GM19351 (cell line): Measurements from ENCODE around the gene GJC2.

Experiments used
- ATAC-seq: cut with Tn5 transposase; IDR thresholded peaks from one replicate; pipeline ENCODE4 v1.9.1; 2021; ENCODE audit warnings: mild to moderate bottlenecking, moderate library complexity; ENCODE audit not compliant: unreplicated experiment

GJC2 gene

DNA sequence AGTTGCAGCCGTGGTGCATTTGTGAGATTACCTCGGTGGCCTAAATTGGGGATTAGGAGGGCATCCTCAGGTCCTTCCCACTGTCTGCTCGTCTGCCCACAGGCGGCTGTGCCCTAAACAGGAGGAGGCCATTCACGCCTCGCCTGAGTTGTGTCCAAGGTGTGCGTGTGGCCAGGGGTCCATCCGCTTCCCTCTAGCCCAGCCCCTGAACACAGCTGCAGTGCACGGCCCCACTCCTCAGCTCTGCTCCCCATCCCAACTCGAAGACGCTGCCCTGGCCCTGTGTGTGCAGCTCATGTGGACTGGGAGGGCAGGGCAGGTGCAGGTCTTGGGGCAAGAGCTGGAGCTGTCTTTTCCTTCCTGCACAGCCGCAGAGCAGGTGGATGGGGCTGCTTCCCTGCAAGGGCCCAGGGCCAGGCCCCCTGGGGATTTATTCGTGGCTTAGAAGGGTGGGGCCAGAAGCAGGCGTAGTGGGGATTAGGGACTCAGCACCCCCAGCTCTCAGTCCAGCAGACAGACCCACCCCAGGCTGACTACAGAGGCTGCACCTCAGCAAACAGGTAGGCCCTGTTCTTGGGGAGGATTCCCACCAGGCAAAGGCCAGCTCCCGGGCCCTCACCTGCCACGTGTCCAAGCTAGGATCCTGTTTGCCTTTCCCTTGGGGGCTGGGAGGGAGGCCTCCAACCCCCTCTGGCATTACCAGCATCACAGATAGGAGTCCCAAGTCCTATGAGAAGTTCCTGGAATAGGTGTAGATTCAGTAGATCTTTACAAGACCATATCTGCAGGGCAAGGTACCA, 5.3 kb upstream of the GJC2 start:
- no peak for ATAC-seq

DNA sequence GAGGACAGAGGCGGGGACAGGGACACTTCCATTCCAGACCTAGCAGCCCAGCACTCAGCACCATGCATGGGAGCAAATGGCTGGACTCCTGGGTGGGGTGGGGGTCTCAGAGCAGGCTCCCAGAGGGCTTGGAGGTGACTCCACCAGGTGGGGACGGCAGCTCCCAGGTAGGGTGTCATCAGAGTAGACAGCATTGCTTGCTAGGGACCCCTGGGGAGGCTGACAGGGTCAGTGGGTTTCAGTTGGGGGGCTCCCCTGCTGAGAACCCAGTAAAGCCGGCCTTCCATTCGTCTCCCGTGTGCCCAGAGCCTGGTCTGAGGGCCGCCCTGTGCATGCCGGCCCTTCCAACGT, 4.8 kb upstream of the GJC2 start:
- no peak for ATAC-seq

DNA sequence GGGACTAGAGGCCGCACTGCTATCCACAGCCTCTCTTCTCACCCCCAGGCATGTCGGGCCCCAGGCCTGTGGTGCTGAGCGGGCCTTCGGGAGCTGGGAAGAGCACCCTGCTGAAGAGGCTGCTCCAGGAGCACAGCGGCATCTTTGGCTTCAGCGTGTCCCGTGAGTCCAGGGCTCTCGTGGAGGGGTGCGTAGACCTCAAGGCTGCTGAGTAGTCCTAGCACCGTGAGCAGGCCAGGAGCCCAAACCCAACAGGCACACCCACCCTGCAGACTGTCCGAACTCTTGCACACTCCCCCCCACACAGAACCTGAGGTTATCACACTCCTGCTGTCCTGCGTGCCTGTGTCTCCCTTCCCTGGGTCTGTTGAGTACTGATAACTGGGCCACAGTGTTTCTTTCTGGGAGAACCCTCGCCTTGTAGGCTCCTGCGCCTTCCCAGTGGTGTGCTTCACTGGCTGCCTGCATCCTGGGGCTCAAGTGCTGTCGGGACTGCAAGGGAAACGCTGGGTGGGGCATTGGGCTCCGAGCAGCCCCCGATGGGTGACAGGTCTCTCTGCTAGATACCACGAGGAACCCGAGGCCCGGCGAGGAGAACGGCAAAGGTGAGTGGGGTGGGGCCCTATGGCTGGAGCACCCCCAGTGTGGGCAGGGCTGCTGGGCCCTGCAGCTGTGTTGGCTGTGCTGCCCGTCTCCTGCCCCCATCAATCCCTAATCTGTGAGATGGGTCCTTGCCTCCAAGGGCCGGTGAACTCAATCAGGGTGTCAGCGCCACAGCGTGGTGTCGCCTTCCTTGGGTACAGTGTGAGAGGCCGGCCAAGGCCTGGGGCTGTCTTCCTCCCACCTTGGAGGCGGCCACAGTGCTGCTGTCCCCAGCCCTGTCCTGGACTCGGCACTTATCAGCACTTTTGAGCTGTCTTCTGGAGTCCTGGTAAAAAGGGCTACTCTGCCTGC, 4.0 kb upstream of the GJC2 start:
- no peak for ATAC-seq

DNA sequence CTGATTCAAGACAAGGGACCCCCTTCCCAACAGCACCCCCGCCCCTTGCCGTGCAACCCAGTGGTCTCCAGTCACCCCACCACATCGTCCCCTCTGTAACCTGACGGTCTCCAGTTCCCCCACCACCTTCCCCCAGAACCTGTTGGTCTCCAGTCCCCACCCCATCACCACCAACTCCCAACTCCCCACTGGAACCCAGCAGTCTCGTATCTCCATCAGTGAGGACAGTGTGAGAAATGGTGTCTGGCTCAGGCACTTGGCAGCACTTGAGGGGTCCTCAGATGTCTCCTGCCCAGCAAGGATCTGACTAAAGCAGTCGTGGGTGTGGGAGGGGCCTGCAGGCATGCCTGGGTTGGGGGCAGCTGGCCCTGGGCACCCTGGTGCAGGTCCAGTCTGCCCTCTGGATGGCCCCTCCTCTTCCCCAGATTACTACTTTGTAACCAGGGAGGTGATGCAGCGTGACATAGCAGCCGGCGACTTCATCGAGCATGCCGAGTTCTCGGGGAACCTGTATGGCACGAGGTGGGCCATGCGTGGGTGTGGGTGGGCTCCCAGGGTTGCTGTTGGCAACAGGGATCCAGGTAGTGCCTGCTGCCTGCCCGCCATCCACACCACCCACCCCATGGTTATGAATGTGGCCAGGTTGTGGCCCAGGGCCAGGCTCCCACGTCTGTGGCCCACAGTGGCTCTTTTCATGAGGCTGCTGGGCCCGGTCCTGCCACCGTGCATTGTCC, 3.1 kb upstream of the GJC2 start:
- no peak for ATAC-seq

DNA sequence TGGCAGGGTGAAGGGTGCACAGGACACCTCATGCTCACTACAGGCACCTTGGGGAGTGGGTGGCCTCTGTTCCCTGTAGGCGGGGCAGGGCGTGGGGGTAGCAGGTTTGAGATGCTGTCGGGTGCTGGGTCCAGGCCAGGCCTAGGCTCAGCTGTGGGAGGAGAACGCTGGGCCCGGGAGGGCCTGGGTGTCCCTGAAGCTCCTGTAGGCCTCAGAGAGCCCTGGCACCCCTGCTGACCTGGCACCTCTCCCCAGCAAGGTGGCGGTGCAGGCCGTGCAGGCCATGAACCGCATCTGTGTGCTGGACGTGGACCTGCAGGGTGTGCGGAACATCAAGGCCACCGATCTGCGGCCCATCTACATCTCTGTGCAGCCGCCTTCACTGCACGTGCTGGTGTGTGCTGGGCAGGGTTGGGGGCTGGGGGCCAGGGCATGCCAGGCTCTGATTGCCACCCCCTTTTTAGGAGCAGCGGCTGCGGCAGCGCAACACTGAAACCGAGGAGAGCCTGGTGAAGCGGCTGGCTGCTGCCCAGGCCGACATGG, 2.5 kb upstream of the GJC2 start:
- no peak for ATAC-seq

DNA sequence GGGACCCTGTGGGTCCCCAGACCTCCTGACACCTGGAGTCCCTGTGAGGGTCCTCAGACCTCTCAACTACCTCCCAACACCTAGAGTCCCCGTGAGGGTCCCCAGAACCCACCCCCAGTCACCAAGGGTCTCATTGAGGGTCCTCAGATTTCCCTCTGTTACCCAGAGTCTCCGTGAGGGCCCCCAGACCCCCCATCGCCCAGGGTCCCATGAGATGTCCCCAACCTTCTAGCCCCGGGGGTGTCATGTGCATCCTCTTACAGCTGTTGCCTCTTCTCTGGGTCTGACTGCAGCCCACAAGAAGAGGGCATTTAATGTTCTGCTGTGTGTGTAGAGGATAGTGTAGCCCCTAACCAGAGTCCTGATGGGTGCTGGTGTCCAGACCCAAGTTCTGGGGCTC, 2.0 kb upstream of the GJC2 start:
- no peak for ATAC-seq

DNA sequence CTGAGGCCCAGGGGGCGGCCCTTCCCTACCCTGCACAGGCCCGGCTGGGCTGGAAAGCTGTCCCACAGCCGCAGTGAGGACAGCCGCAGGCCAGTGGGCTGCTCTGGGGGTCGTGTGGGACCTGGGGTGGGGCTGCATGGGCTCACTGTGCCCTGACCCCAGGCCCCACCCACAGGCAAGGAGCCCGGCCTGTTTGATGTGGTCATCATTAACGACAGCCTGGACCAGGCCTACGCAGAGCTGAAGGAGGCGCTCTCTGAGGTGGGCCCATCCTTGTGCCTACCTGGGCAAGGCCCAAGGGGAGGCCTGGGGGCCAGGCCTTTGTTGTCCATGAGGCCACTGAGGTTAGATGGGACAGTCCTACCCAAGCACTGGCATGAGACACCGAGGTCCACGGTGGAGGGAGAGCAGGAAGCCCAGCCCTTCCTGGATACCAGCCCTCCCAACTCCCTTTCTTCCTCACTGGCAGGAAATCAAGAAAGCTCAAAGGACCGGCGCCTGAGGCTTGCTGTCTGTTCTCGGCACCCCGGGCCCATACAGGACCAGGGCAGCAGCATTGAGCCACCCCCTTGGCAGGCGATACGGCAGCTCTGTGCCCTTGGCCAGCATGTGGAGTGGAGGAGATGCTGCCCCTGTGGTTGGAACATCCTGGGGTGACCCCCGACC, 1.4 kb upstream of the GJC2 start:
- no peak for ATAC-seq

DNA sequence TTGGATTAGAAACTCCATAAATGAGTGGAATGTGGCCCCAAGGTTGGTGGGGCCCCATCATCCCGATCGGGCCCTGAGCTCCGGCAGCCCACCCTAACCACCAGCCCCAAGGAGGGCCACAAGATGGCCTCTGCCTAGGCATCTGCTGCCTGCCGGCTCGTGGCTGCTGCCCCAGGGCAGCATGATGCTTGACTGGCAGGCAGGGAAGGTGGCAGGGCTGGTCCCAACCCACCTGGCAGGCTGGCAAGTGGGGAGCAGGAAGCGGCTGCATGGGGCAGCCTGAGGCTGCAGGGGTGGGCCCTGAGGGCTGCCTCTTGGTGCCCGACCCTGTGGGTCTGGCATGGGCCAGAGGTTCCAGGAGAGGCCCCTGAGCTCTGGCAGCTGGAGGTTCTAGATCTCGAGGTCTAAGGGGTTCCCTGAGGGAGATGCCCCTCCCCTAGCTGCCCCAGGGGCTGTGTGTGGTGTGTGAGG, 760 bp upstream of the GJC2 start:
- no peak for ATAC-seq

DNA sequence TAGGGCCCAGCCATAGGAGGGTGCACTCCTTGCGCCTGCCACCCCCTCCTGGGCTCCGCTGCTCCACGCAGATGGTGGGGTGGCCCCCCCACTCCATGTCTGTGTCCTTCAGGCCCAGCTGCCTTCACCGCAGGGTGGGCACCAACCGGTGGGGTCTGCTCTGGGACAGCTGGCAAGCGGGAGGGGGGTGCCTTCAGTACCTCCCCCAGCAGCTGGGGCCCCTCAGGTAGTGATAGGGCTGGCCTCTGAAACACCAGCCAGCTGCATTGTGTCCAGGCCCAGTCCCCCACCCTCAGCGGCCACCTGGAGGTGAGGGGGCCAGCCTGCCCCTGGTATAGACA, 360 bp downstream of the GJC2 start:
- ATAC-seq: no peak

DNA sequence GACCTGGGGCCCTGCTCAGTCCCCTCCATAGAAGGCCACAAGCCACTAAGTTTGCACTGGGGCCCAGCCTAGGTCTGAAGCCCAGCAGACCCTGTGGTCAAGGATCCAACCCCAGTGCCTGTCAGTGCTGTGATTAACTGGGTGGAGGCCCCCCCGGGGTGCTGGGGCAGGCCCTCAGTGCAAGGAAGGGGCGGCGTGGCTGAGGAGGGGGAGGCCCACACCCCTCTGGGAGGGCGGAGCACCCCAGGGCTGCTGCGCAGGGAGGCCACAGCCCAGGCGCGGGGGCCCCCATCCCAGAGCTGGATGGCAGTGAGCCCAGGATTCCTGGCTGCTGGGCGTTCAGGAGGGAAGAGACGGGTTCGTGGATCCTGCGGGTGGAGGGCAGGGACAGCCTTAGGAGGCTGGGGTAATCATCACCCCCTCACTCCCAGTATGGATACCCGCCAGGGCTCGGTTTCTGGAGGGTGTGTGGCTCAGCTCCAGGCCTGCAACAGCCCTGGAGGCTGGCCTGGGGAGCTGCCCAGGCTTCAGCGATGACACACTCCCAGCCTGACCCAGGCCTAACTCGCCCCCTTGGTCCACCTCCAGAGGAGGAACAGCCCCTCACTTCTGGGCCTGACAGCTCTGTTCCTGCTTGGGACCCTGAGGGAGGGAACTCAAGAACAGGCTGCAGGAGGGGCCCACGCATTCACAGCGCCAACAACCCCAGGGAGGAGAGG, 890 bp downstream of the GJC2 start:
- no peak for ATAC-seq

DNA sequence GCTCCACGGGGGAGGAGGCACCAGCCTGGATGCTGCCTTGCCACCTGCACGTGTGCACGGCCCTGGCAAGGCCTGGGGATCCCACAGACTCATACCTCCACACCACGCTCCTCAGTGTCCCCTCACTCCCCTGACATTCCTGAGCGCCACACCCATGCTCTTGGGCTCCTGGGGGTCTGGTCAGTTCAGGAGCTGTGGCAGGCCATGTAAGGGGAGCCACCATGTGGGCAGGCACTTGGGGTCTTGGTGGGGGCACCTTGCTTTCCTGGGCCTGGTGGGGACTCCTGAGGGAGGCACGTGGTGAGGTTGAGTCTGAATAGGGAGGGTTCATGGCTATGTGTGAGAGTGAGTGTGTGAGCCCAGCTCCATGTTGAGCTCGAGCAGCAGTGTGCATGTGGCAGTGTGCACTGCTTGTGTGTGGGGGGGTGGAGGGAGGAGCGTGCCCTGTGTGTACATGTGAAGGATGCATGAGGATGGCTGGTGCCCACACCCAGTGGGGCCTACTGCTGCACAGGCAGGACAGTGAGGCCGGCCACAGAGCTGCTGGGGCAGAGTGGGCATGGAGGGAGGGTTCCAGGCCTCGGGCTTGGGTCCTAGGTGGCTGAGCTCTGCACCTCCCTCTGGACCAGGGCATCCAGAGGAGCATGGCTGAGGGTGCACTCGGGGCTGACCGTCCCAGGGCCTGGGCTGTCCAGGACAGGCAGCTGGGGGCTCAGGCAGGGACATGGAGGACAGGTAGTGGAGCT, 1.6 kb downstream of the GJC2 start:
- no peak for ATAC-seq

DNA sequence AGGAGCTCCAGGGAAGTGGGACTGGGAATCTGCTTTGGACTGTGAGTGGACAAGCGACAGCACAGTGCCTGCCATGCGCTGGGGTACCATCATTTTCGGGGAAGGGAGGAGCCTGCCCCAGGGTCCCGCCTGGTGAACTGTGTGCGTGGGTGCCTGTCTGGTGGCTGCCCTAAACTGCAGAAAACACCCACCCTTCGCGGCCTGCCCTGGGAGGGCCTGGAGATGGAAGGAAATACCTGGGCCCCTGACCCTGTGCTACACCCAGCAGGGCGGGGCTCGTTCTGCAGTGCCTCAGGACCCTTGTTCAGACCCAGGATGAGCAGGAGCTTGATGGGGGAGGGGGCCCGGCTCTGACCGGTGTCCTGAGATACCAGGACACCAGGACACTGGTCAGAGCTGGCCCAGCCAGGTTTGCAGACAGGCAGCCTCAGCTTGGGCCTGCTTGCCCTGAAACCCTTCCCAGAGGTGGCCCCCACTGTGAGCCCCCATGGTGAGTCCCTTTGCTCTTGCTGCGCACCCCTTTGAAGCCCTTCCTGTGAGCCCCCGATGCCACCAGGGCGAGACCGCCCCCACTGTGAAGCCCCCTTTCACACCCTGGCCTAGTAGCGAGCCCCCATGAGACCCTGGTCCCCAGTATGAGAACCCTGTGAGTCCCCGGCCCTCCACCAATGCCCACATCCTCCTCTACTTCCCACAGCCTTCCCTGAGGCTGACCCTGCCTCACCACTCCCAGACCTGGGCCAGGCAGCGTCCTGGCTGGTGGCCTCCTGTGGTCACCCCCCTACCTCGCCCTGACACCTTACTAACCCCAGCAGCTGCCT, 2.6 kb downstream of the GJC2 start:
- no peak for ATAC-seq

DNA sequence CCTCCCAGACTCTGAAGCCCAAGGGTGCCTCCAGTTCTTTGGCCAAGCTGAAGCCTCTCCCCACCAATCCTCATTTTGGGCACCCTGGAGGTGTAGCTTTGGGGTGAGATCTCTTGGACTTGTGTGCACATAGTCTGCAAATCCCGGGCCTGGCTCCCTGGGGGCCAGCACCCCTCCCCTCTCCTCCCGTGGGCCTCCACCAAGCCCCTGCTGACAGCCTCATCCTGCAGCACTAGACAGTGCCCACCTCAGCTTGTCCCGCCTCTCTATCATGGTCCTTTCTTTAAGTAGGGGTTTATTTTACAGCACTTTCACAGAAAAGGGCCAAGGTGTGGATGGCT, 3.2 kb downstream of the GJC2 start:
- no peak for ATAC-seq

DNA sequence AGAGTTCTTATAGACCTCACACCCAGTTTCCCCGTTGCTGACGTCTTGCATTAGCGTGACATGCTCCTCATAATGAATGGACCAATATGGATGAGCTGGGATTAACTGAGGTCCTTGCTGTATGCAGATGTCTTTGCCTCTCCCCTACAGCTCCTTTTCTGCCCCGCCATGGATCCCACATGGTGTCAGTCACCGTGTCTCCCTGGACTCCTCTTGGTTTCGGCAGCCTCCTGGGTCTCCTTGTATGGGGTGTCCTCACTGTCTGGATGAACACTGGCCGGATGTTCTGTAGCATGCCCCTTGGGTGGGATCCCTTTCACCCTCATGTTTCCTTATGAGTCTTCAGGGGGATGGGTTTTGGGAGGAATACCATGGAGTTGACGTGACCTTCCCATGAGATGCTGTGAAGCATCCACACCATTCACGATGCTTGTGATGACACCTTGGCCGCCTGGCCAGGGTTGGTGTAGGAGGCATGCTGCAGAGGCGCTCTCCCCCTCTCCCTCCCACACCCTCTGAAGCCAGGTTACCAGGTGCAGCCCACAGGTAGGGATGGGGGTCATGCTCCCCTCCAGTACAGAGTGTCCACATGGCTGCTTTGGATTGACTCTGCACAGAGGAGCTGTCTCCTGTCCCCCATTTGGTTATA, 4.4 kb downstream of the GJC2 start:
- no peak for ATAC-seq

DNA sequence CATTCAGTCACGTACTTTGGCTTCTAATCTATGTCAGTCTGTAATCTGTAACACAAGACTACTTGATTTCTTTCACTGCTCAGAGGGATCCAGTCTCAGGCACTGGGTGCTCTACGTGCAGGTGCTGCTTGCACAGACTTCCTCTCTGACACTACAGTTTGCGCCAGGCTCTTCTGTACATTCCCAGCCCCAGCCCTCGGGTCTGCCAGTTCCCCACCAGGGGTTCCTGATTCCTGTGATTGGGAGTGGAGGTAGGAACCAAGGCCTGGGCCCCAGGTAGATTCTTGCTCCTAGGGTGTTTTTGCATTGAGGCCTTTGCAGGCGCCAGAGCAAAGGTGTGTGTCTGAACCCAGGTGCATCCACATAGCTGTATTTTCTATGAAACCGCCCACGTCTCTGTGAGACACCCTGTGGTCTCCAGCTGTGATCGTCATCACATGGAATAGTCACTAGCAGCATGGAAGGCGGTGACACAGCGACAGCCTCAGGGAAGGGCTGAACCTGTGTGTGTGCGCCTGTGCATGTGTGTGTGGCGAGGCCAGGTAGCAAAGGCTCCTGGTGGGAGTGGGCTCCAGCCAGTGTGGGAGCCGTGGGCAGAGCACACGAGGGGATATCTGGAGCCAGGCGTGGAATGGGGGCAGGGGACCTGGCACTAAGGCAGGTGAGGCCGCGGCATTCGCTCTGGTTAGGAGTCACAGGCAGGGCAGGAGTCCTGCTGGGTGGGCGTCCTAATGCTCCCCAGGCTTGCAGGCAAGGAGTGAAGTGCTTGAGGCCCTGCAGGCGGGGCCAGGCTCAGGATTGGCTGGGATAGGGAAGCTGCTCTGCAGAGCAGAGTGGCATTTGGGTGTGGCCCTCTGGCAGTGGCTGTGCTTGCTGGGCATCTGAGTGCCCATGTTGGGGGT, 5.2 kb downstream of the GJC2 start:
- no peak for ATAC-seq

DNA sequence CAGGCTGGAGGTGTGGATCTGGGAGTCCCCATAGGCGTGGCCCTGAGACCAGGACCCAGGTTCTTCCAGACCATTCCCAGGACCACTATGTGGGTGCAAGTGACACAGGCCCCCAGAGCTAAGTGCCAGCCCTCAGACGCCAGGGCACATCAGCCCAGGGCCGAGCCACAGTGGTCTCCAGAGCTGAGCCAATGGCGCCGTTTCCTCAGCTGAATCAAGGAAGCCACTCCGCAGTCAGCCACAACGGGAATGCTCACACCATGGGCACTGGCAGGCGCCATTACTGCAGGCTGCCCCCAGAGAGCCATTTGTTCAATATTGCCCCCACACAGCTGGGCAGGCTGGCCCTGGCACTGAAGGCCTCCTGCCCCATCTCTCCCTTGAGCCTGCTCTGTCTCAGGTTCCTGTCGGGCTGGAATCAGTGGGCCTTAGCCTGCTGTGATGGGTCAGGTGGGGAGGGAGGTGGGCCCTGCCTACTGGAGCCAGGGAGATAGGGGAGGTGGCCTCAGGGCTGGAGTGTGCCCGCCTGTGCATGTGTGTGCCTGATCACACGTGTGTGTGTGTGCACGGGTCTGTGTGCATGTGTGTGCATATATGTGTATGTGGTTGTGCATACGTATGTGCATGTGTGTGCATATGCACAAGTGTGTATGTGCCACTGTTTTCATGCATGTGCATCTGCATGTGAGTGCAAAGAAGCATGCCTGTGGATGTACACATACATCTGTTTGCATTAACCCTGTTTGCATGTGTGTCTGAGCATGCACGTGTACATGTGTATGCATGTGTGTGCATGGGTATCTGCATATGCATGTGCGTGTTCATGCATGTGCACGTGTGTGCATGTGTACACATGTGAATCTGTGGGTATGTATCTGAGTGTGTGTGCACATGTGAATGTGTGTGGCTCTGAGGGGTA, 6.1 kb downstream of the GJC2 start:
- no peak for ATAC-seq
